HEK293 (cell line): ENCODE results near the gene PRG2.
"Not testable (repeated sequence)": the region's sequence is repeated elsewhere in the genome, so short reads cannot be mapped to it uniquely, and the experiment has no call there.

Experiments used
- ZSCAN16 ChIP-seq: fragments of 450-650 bp; formaldehyde crosslinking; IDR thresholded peaks from 2 replicates; pipeline ENCODE4 v1.5.1; 2016; ENCODE audit warnings: missing biosample characterization, missing genetic modification characterization
- TF ChIP-seq, protein P1 (sequence below): fragments of 450-650 bp; formaldehyde crosslinking; IDR thresholded peaks from 2 replicates; pipeline ENCODE4 v1.5.1; 2016; ENCODE audit warnings: missing biosample characterization, missing genetic modification characterization
- TF ChIP-seq, protein P2 (sequence below): fragments of 450-650 bp; formaldehyde crosslinking; IDR thresholded peaks from 2 replicates; pipeline ENCODE4 v1.5.1; 2016; ENCODE audit warnings: missing biosample characterization, missing genetic modification characterization

DNA sequence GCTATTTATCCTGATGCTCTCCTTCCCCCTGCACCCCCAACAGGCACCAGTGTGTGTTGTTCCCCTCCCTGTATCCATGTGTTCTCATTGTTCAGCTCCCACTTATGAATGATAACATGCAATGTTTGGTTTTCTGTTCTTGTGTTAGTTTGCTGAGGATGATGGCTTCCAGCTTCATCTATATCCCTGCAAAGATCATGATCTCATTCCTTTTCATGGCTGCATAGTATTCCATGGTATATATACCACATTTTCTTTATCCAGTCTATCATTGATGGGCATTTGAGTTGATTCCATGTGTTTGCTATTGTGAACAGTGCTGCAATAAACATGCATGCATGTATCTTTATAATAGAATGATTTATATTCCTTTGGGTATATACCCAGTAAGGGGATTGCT, 29.0 kb downstream of the PRG2 start:
- TF ChIP-seq, protein P1, sequence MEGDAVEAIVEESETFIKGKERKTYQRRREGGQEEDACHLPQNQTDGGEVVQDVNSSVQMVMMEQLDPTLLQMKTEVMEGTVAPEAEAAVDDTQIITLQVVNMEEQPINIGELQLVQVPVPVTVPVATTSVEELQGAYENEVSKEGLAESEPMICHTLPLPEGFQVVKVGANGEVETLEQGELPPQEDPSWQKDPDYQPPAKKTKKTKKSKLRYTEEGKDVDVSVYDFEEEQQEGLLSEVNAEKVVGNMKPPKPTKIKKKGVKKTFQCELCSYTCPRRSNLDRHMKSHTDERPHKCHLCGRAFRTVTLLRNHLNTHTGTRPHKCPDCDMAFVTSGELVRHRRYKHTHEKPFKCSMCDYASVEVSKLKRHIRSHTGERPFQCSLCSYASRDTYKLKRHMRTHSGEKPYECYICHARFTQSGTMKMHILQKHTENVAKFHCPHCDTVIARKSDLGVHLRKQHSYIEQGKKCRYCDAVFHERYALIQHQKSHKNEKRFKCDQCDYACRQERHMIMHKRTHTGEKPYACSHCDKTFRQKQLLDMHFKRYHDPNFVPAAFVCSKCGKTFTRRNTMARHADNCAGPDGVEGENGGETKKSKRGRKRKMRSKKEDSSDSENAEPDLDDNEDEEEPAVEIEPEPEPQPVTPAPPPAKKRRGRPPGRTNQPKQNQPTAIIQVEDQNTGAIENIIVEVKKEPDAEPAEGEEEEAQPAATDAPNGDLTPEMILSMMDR (tag by site-specific recombination) = not testable (repeated sequence)
- not testable (repeated sequence) for TF ChIP-seq ZSCAN16
- TF ChIP-seq, protein P2, sequence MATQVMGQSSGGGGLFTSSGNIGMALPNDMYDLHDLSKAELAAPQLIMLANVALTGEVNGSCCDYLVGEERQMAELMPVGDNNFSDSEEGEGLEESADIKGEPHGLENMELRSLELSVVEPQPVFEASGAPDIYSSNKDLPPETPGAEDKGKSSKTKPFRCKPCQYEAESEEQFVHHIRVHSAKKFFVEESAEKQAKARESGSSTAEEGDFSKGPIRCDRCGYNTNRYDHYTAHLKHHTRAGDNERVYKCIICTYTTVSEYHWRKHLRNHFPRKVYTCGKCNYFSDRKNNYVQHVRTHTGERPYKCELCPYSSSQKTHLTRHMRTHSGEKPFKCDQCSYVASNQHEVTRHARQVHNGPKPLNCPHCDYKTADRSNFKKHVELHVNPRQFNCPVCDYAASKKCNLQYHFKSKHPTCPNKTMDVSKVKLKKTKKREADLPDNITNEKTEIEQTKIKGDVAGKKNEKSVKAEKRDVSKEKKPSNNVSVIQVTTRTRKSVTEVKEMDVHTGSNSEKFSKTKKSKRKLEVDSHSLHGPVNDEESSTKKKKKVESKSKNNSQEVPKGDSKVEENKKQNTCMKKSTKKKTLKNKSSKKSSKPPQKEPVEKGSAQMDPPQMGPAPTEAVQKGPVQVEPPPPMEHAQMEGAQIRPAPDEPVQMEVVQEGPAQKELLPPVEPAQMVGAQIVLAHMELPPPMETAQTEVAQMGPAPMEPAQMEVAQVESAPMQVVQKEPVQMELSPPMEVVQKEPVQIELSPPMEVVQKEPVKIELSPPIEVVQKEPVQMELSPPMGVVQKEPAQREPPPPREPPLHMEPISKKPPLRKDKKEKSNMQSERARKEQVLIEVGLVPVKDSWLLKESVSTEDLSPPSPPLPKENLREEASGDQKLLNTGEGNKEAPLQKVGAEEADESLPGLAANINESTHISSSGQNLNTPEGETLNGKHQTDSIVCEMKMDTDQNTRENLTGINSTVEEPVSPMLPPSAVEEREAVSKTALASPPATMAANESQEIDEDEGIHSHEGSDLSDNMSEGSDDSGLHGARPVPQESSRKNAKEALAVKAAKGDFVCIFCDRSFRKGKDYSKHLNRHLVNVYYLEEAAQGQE (tag by site-specific recombination) = not testable (repeated sequence)
